ENCODE measurements around the gene FUBP1. TPM values are rescaled to one million over a fixed set of nuclear protein-coding genes. Genes with fewer than 3 reads are reported as not detected.

FUBP1 gene
- total RNA-seq, 1 experiment from 2014 or later: 125 TPM

DNA sequence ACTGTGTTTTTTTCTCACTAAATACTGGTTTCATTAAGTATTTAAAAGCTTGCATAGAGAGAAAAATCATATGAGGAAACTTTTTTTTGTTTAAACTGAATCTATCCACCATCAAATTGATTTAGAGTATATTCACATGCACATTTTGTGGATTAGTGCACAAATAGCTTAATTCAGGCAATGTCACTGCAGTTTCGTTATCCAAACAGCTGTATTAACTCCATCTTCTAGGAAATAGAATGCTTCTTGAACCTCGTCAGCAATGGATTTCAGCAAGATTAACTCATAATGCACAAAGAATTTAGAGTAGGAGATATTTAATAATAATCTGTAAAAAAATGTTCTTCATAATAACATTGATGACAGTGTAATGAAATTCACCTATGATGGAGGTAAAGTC, 52.9 kb downstream of the FUBP1 start:
- Histone ChIP-seq H3K27me3 (ENCODE audit: insufficient read depth, low read length) (no peaks in the 10 kb centered on the region), H3K9me3 (ENCODE audit: control insufficient read depth in 1 of 2, insufficient read depth in 1 of 2, low read depth in 1 of 2, low read length in 2 of 2) (no peaks in the 10 kb centered on the region), H3K4me1 (ENCODE audit: control insufficient read depth in 1 of 2, insufficient read depth in 2 of 2, low read length in 2 of 2) (no peaks in the 10 kb centered on the region), H2AFZ (ENCODE audit: low read depth, low read length, poor library complexity, severe bottlenecking) (no peak overlapping the region), H3K4me2 (ENCODE audit: low read length) (no peak overlapping the region), H4K20me1 (ENCODE audit: insufficient read depth) (no peaks in the 10 kb centered on the region), H3K79me2 (ENCODE audit: insufficient read depth, low read length) (no peaks in the 10 kb centered on the region), H3K9ac (ENCODE audit: low read length) (no peak overlapping the region), H3K27ac (ENCODE audit: low read depth, low read length) (no peak overlapping the region), H3K9me2 (ENCODE audit: insufficient read depth) (no peaks in the 10 kb centered on the region), H3K4me3 (replicated peaks in 1 of 2; ENCODE audit: low read depth in 1 of 2, low read length in 2 of 2) (no peak overlapping the region), H3K36me3 (ENCODE audit: control insufficient read depth in 1 of 2, insufficient read depth in 2 of 2, low read length in 2 of 2) (no peaks in the 10 kb centered on the region)
- ChIA-PET RAD21 (ENCODE audit: low non-redundant PET in 1 of 2, low total read pairs in 2 of 2, uncharacterized antibody in 2 of 2, unreplicated experiment in 2 of 2) (no interaction called here), CTCF (no interaction called here), POLR2A (no interaction called here)
- no peak for ATAC-seq
- TF ChIP-seq JUND (IDR thresholded peaks at IDR 0.05) (no peak), SP1 (IDR thresholded peaks at IDR 0.05; ENCODE audit: low read depth) (no peak), ELF1 (IDR thresholded peaks at IDR 0.05; ENCODE audit: borderline replicate concordance, low read depth) (no peak), EGR1 (IDR thresholded peaks at IDR 0.05; ENCODE audit: low read depth) (no peak), FOSL1 (IDR thresholded peaks at IDR 0.05; ENCODE audit: low read depth) (no peak), SRF (IDR thresholded peaks at IDR 0.05; ENCODE audit: low read depth) (no peak), POLR2A (IDR thresholded peaks at IDR 0.05; ENCODE audit: borderline replicate concordance, extremely low read depth, insufficient read depth, insufficient read length) (no peak), TCF7L2 (IDR thresholded peaks at IDR 0.05; ENCODE audit: borderline replicate concordance, extremely low read depth, insufficient read depth, insufficient read length) (no peak), CBX3 (IDR thresholded peaks at IDR 0.05; ENCODE audit: low read depth) (no peak)
- TF ChIP-seq, protein P1, sequence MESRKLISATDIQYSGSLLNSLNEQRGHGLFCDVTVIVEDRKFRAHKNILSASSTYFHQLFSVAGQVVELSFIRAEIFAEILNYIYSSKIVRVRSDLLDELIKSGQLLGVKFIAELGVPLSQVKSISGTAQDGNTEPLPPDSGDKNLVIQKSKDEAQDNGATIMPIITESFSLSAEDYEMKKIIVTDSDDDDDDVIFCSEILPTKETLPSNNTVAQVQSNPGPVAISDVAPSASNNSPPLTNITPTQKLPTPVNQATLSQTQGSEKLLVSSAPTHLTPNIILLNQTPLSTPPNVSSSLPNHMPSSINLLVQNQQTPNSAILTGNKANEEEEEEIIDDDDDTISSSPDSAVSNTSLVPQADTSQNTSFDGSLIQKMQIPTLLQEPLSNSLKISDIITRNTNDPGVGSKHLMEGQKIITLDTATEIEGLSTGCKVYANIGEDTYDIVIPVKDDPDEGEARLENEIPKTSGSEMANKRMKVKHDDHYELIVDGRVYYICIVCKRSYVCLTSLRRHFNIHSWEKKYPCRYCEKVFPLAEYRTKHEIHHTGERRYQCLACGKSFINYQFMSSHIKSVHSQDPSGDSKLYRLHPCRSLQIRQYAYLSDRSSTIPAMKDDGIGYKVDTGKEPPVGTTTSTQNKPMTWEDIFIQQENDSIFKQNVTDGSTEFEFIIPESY (IDR thresholded peaks at IDR 0.05; ENCODE audit: extremely low read depth, insufficient replicate concordance, low read length): no peak
- TF ChIP-seq, protein P2, sequence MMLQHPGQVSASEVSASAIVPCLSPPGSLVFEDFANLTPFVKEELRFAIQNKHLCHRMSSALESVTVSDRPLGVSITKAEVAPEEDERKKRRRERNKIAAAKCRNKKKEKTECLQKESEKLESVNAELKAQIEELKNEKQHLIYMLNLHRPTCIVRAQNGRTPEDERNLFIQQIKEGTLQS (IDR thresholded peaks at IDR 0.05): no peak
- intact Hi-C loops (cut with micrococcal nuclease): no loop called here
- no peak for DNase-seq (ENCODE audit: low read depth, low spot score)
- BruUV-seq (replicated peaks): no TSS peak
